Activated T-helper 1 cell treated with anti-CD3 and anti-CD28 coated beads, Interleukin-2, amount 50 U/mL, for 16 hours (primary cell): ENCODE measurements around the gene OR51A4.
"Not testable (repeated sequence)": the region's sequence is repeated elsewhere in the genome, so short reads cannot be mapped to it uniquely, and the experiment has no call there.

Source experiments
- DNase-seq, 2 donors: peaks; one replicate each; pipeline ENCODE4 v3.0.0-alpha.2; 2020; ENCODE audit warnings: low read depth in 1 of 2, low spot score in 1 of 2

The OR51A4 gene, protein sequence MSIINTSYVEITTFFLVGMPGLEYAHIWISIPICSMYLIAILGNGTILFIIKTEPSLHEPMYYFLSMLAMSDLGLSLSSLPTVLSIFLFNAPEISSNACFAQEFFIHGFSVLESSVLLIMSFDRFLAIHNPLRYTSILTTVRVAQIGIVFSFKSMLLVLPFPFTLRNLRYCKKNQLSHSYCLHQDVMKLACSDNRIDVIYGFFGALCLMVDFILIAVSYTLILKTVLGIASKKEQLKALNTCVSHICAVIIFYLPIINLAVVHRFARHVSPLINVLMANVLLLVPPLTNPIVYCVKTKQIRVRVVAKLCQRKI

DNA sequence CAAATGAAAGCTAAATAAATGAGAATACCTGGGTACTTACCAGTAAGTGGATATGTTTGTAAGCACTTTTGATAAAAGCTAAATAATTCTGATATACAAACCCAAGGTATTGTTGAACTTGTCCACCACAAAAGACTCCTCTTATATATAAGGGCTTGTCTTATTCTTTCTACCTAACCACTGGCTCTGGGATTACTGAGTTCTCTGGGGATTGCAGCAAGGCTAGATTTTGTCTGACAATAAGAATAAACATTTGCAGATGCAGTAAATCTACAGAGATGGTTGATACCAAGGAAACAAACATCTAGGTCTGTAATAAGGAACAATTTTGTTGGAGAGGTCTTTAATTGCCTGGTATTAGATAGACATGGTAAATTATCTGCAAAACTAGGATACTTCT is at the start of gene OR51A4:
Gene OR51A4, minus strand, starts transcription at position 101 of the 400 bp plus-strand sequence. CDS start 505 bp downstream, outside the sequence.
- no peak for DNase-seq

DNA sequence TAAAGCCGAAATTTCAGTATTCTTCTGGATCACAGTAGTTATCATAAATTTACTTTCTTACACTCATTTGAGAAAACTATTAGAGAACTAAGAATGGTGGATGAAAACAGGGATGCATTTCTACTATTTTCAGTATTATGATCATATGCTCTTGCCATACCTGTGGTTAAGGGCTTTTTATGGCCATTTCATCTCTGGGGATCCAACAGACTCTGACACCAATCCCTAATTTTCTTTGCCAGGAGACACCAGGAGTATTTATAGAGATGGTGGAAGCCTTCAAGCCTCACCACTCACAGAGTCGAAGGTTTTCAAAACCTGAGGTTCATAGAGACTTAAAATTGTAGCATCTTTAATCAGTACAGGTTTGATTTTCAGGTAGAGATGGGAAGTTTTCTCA is 47.1 kb upstream of the OR51A4 start, which contains the start of gene OR51L1:
Gene OR51L1, plus strand, starts transcription at position 301 of the 400 bp plus-strand sequence. CDS start 4,132 bp downstream, outside the sequence.
- DNase-seq = no peak

DNA sequence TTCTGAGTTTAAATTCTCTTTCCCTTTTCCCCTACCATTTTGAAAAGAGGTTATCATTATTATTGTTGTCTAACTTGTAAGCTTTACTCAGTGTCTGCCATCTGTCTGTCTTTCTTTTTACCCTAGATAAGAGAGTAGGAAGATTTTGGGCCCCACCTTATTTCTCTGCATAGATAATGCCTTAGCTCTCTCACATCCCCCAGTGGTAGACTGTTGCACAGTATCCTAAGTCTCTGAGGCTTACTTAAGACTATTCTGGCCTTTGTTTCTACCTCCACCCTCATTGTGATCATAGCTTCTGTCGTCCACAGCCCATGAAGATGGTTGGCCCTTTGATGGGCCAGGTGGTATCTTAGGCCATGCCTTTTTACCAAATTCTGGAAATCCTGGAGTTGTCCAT is 43.7 kb upstream of the OR51A4 start:
- DNase-seq = no peak

DNA sequence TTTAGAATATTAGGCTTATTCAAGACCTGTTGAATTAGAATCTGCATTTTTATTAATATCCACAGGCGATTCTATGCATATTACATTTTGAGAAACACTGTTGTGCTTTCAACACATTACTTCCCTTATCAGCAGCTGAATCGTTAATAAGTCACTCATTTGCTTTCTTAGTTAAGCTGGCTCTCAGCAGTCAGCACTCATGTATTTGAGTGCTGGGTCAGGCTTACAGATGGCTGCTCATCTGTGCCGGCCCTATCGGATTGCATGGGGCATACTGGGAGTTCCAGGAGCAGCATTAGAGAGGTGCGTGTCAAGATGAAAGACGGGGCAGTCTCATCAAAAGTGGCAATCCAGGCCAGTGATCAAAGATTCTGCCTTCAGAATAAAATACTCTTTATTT is 36.4 kb upstream of the OR51A4 start:
- no peak for DNase-seq

DNA sequence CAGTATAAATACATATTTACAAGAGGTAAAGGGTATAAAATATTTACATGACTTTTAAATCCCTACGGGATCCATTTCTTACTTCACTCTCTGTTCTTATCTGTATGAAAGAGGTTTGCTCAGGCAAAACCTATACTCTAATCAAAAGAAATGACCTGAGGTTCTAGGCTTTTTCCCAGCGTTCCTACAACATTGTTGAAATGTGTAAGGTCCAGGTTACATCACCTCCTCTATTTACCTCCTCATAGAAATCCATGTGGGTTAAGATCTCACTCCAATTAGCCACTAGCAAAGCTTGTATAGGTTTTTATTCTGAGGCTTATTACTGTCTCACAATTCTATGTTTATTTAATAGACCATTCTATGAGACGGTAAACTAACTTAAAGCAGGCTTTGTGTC is 35.3 kb upstream of the OR51A4 start:
- DNase-seq = no peak

DNA sequence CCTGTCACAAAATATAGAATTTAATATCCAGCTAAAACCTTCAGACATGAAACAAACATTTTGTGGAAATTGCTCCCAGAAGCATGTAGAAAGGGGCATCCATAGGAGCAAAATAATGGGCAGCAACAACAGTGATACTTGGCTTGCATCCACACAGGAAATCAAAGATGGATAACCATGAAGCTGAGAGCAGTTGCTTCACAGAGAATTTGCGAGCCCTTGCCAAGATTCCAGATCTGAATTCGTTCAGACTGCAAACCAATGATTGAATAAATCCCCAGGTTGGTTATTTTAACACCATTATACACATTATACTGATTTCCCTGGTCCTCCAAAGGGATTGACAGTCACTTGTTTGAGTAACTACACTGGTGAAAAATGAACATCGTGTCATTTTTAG is 31.6 kb upstream of the OR51A4 start:
- DNase-seq = no peak

DNA sequence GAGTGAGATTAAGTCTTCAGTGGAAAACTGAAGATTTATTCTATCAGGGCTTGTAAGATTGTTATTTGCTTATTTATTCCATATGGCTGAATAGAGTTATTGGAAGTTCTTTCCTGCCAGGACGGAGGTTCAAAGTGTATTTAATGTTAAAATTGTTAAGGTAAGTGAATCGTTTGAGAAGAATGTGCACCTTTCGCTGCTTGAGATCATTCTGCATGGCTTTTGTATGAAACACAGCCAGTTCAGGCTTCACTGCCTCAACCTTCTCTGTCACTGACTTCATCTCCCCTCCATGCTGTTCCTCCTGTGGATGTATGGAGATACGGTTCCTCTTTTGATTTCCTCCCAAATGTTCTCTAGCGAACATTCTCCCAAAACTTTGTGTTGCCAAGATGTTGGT is 28.0 kb upstream of the OR51A4 start:
- DNase-seq = no peak

DNA sequence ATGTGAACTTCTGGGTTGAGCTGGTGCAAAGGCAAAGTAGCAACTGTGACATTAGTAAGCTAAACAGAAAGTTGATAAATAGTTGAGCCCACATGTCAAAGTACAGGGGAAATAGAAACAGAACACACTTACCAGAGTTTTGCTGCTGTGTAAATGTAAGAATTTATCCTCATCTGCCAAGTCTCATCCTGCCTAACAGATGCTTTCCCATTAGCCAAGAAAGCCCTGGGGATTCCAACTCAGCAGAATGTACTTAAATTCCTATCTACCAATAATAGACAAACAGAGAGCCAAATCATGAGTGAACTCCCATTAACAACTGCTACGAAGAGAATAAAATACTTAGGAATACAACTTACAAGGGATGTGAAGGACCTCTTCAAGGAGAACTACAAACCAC is 15.4 kb upstream of the OR51A4 start:
- DNase-seq = no peak

DNA sequence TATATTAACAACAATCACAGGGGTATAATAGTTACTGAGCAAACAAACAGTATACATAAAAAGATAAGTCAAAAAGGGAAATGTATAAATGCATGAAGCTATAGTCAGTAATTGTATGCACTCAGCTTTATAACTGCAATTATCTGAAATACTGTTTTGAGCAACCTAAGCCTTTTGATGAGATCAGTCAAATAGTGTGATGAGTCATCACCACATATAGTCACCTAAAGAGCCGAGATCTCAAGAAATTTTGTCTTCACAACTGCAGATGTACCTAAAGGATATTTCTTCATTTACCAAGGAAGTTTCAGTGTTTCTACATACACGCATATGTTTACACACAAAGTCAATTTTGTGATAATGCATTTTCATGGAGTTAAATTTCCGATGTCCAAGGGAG is 13.5 kb upstream of the OR51A4 start:
- no peak for DNase-seq

DNA sequence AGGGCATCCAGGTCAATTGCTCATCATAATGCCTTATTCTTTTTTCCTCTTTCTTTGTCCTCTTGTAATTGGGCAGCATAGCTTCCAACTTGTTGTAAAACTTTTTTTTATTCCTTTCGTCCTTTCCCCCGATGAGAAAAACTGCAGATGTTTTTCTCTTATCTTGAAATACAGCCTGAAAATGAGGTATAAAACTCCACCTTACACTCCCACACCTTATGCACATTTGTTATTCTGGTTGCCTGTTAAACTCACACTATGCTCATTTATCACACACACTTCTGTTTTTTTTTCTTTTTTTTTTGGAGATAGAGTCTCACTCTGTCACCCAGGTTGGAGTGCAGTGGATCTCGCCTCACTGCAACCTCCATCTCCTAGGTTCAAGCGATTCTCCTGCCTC is 10.0 kb upstream of the OR51A4 start:
- no peak for DNase-seq

DNA sequence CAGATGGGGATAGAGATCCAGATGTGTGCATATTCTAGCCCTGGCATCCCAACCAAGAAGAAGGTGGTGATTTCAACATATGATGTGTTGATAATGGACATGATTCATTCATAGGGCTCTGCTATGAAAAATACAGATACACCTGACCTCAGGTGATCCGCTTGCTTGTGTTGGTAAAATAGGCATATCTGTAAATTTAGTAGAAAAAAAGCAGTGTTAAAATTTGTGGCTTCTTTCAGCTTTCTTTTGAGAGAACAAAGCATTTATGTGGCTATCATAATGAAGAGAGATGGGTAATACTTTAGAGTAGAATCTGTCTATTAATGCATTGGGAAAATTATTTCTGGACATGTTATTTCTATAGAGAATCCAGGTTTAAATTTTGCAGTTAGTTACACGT is 8.2 kb upstream of the OR51A4 start, which contains the start of gene OR51A2:
Gene OR51A2, minus strand, starts transcription at position 101 of the 400 bp plus-strand sequence. Its CDS starts 0 bp downstream, at position 101.
- not testable (repeated sequence) for DNase-seq

DNA sequence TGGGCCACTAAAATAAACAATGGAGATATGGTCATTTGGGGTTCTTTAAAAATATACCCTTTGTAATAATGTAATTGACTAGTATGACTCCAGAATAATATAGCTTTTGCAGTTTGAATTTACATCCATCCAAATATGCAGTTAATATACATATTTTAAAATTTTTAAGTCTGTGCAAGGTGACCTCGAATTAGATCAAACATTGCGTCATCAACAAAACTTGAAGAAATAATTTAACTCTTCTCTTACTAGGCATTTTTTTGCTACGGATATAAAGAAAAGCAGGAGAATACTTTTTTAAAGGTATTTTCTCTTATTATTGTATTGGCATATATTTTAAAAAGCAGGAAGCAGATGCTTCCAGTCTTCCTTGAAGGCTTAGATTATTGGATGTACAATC is 10.7 kb downstream of the OR51A4 start:
- DNase-seq = no peak

DNA sequence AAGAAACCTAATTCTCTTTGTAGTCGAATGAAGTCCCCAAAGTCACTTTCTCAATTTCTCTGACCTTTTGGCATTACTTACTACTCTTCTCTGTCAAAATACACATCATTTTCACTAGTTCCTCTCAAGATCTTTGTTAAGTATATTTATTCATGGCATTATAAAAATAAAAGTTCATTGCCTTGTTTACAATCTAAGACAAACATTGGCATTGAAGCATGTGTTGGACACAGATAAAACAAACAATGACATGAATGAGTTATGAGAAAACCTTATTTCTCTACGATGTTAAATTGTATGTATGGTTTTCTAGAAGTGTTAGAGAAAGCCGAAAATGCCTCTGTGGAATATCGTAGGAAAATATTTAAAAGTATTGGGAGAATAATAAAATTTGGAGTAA is 14.7 kb downstream of the OR51A4 start:
- no peak for DNase-seq

DNA sequence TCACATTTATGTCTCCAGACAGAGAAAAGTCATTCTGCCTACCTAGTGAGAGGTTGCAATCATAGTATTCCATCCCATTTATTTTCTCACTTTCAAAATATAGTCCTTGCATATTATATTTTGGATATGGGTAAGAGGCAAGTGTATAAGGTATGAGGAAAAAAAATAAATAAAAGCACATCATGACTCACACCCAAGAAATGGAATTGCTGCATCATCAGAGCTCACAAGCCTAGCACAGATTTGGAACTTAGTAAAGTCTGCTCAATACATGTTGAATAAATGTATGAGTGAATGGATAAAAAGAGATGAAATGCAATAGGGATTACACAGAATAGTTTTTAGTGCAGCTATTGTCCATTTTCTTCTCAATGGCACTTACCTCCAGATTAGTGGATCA is 20.8 kb downstream of the OR51A4 start:
- no peak for DNase-seq

DNA sequence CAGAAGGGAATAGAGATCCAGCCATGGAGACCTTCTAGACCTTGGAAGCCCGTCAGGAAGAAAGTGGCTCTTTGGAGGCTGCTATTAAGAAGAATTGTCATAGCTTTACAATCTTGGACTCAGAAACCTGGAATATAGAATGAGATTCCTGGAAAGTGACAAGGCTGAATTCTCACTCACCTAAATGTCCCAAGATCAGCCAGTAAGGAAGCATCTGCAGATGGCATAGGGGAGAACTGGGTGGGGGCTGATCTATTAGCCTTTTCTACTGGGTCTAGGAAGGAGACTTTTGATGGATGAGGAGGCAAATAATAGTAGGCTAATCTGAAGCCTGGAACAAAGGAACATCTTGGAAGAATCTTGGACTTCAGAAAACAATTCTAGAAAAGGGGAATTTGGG is 23.2 kb downstream of the OR51A4 start, which contains the start of gene OR51G1:
Gene OR51G1, minus strand, starts transcription at position 101 of the 400 bp plus-strand sequence. Its CDS starts 0 bp downstream, at position 101.
- DNase-seq = no peak

DNA sequence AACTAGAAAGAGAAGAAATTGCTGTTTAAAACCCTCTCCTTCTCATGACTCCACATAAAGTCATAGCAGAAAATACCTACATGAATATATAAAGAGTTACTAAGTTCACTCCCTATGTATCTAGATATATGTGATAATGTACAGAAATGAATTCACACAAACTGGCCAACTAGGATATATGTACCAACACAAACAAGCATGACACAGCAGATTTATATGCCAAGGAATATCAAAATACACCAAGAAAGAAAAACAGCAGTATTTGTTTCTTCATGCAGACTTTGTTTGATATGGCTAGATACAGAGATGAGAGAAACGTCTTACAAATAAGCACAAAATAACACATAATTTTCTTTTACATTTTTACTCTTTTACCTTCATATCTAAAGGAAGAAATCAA is 25.1 kb downstream of the OR51A4 start:
- no peak for DNase-seq

DNA sequence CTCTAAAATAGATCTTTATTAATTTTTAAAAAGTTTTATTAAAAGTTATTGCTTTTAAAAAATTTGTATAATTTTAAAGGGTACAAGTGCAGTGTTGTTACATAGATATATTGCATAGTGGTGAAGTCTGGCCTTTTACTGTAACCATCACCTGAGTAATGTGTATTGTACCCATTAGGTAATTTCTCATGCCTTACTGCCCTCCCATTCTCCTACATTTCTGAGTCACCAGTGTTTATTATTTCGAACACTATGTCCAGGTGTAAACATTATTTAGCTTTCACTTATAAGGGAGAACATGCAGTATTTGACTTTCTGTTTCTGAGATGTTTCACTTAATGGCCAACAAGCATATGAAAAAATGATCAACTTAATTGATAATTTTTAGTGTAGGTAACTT is 25.6 kb downstream of the OR51A4 start:
- no peak for DNase-seq

DNA sequence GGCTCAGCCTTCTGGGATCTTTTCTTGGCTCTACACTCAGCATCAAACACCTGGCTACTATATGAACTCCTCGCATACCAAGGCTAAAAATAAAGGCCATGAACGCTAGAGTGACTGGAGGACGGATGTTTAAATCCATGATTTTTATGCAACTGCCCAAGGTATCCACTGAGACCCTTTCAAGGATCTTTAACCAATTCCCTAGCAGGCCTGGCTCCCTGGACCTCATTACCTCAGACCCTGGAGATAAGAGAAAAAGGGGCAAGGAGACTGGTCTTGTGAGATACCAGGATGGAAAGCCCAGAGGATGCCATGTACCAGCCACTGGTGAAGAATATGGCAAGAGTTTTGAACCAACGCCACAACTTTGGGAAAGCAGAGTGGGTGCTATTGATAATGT is 28.2 kb downstream of the OR51A4 start, which contains the start of gene OR51G2:
Gene OR51G2, minus strand, starts transcription at position 101 of the 400 bp plus-strand sequence. CDS start 3,687 bp downstream, outside the sequence.
- no peak for DNase-seq

DNA sequence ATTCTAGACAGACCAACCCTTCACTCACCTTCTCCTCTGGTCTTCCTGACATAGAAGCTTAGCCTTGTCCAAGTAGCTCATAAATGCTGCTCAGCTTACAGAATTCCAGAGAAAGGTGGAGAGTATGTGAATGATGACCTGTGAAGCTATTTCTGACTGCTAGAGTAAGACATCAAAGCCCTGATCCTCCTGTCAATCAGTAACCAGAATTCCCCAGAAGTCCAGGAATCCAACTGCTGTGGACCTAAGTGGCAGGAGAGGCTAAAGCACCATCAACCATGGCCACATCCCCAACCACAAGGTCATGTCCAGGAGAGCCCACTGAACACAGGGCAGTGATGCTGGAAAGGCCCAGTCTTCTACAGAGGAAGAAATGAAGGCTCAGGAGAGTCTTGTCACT is 30.8 kb downstream of the OR51A4 start:
- DNase-seq = no peak

DNA sequence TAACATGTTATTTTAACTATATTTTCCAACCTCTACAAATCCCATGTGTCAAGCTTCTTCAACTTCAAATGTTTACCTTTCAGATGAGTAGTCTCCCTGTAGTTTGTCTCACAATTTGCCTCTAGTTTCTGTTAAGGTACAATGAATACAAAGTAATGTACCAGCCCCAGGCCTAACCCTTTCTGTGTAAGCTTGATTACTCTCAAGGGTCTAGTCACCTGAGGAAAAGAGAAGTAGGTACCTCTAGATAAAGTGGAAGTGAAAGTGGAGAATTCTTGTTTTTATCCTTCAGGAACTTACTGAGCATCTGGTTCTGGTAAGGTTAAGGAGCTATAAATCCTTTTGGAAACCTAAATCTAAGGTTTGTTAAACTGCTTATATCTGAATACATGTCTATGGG is 43.9 kb downstream of the OR51A4 start, which contains the start of gene OR51A7:
Gene OR51A7, plus strand, starts transcription at position 300 of the 400 bp plus-strand sequence. CDS start 3,587 bp downstream, outside the sequence.
- no peak for DNase-seq
